HEK293T (cell line): ENCODE data around the gene SLA2.

ENCODE experiments used
- ARNT ChIP-seq: fragments of 450-650 bp; IDR thresholded peaks from 2 replicates; pipeline ENCODE4 v1.6.1; 2017; ENCODE audit warnings: mild to moderate bottlenecking
- BHLHE40 ChIP-seq: fragments of 450-650 bp; IDR thresholded peaks from 2 replicates; pipeline ENCODE4 v1.6.1; 2016; ENCODE audit warnings: mild to moderate bottlenecking, moderate library complexity, borderline replicate concordance
- ELF4 ChIP-seq: fragments of 450-650 bp; IDR thresholded peaks from 2 replicates; pipeline ENCODE4 v1.6.1; 2017; ENCODE audit warnings: antibody characterized with exemption
- FOXA1 ChIP-seq: fragments of 450-650 bp; IDR thresholded peaks from 2 replicates; pipeline ENCODE4 v1.6.1; 2016; ENCODE audit warnings: mild to moderate bottlenecking
- SUZ12 ChIP-seq: fragments of 450-650 bp; IDR thresholded peaks from 2 replicates; pipeline ENCODE4 v1.6.1; 2016; ENCODE audit warnings: mild to moderate bottlenecking
- TARDBP ChIP-seq: fragments of 450-650 bp; IDR thresholded peaks from 2 replicates; pipeline ENCODE4 v1.6.1; 2016
- ZNF384 ChIP-seq: fragments of 450-650 bp; IDR thresholded peaks from 2 replicates; pipeline ENCODE4 v1.6.1; 2016

- no peak for TF ChIP-seq SUZ12
- TF ChIP-seq ZNF384 = no peak
- no peak for TF ChIP-seq ARNT
- TF ChIP-seq FOXA1 = no peak
- no peak for TF ChIP-seq BHLHE40
- no peak for TF ChIP-seq TARDBP
- TF ChIP-seq ELF4 = no peak
These were observed 4.5 kb downstream of the SLA2 start for GRCh38 chr20:36641506-36641843.
